ENCODE results near the gene EXD1. TPM values are rescaled to one million over a fixed set of nuclear protein-coding genes. Genes with fewer than 3 reads are reported as not detected.

EXD1 gene
- total RNA-seq, 1 donor from 2014 or later = not detected

DNA sequence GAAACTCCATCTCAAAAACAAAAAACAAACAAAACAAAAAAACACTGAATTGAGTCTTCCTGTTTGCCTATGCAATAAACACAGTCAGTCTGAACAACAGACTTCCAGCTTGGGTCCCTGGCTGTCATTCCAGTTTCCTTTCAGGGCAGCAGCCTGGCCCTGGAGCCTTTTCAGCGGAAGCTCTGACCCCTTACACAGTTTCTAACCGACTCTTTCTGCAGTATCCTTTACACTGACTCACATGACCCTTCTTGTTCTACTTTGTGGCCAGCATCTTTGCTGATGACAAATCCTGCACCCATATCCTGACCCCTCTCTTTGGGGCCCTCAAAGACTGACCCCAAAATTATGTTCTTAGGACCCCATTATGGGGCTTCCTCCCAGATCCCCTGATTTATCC lies 76.1 kb downstream of the EXD1 start:
- Mint-ChIP-seq H3K9me3 (peaks cover 2% of the 10 kb centered on the region), H3K4me3 (no peak overlapping the region), H3K27me3 (ENCODE audit: low read depth) (no peaks in the 10 kb centered on the region), H3K4me1 (peaks cover 5% of the 10 kb centered on the region), H3K36me3 (ENCODE audit: low read depth) (no peaks in the 10 kb centered on the region), H3K27ac (ENCODE audit: unreplicated experiment) (peak overlapping the region; percentile 95)
- TF ChIP-seq, protein P1, sequence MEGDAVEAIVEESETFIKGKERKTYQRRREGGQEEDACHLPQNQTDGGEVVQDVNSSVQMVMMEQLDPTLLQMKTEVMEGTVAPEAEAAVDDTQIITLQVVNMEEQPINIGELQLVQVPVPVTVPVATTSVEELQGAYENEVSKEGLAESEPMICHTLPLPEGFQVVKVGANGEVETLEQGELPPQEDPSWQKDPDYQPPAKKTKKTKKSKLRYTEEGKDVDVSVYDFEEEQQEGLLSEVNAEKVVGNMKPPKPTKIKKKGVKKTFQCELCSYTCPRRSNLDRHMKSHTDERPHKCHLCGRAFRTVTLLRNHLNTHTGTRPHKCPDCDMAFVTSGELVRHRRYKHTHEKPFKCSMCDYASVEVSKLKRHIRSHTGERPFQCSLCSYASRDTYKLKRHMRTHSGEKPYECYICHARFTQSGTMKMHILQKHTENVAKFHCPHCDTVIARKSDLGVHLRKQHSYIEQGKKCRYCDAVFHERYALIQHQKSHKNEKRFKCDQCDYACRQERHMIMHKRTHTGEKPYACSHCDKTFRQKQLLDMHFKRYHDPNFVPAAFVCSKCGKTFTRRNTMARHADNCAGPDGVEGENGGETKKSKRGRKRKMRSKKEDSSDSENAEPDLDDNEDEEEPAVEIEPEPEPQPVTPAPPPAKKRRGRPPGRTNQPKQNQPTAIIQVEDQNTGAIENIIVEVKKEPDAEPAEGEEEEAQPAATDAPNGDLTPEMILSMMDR (conservative IDR thresholded peaks at IDR 0.05) = no peak
- DNase-seq (ENCODE audit: low read depth, low spot score) = no peak

DNA sequence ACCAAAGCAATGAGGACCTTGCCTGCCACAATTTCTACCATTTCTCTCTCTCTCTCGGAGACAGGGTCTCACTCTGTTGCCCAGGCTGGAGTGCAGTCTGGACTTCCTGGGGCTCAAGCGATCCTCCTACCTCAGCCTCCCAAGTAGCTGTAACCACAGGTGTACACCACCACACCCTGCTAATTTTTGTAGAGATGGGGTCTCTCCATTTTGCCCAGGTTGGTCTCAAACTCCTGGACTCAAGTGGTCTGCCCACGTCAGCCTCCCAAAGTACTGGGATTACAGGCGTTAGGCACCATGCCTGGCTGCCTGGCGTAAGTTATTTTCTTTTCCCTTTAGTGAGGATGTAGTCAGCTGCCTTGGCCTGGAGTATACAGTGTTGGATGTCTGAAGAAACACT lies 76.8 kb downstream of the EXD1 start:
- Mint-ChIP-seq H3K27me3 (ENCODE audit: low read depth) (no peaks in the 10 kb centered on the region), H3K27ac (ENCODE audit: unreplicated experiment) (no peak overlapping the region), H3K9me3 (peaks cover 2% of the 10 kb centered on the region), H3K36me3 (ENCODE audit: low read depth) (no peaks in the 10 kb centered on the region), H3K4me1 (peaks cover 5% of the 10 kb centered on the region), H3K4me3 (no peak overlapping the region)
- TF ChIP-seq, protein P1 (conservative IDR thresholded peaks at IDR 0.05) = no peak
- DNase-seq (ENCODE audit: low read depth, low spot score) = no peak

GRCh38 chr15:41151451-41152005 lies 79.0 kb downstream of the EXD1 start:
- Mint-ChIP-seq H3K4me3 (no peak overlapping the region), H3K4me1 (peaks cover 5% of the 10 kb centered on the region), H3K9me3 (peaks cover 2% of the 10 kb centered on the region), H3K27me3 (ENCODE audit: low read depth) (no peaks in the 10 kb centered on the region), H3K36me3 (ENCODE audit: low read depth) (no peaks in the 10 kb centered on the region), H3K27ac (ENCODE audit: unreplicated experiment) (no peak overlapping the region)
- TF ChIP-seq, protein P1 (conservative IDR thresholded peaks at IDR 0.05) = no peak
- no peak for DNase-seq (ENCODE audit: low read depth, low spot score)

- no peak overlapping the region for H3K4me3 Mint-ChIP-seq
- TF ChIP-seq, protein P1 (conservative IDR thresholded peaks at IDR 0.05) = no peak
- DNase-seq (ENCODE audit: low read depth, low spot score) = no peak
- no peak overlapping the region for H3K27ac Mint-ChIP-seq (ENCODE audit: unreplicated experiment)
- no peaks in the 10 kb centered on the region for H3K36me3 Mint-ChIP-seq (ENCODE audit: low read depth)
- H3K27me3 Mint-ChIP-seq (ENCODE audit: low read depth) = no peaks in the 10 kb centered on the region
- peaks cover 2% of the 10 kb centered on the region for H3K9me3 Mint-ChIP-seq
- peaks cover 5% of the 10 kb centered on the region for H3K4me1 Mint-ChIP-seq
These were observed 80.3 kb downstream of the EXD1 start for GRCh38 chr15:41150279-41150678.

GRCh38 chr15:41148065-41148464 lies 82.5 kb downstream of the EXD1 start:
- no peaks in the 10 kb centered on the region for H3K36me3 Mint-ChIP-seq (ENCODE audit: low read depth)
- DNase-seq (ENCODE audit: low read depth, low spot score) = no peak
- no peak overlapping the region for H3K4me3 Mint-ChIP-seq
- no peaks in the 10 kb centered on the region for H3K27me3 Mint-ChIP-seq (ENCODE audit: low read depth)
- no peaks in the 10 kb centered on the region for H3K4me1 Mint-ChIP-seq
- H3K27ac Mint-ChIP-seq (ENCODE audit: unreplicated experiment) = no peak overlapping the region
- H3K9me3 Mint-ChIP-seq = no peaks in the 10 kb centered on the region
- TF ChIP-seq, protein P1 (conservative IDR thresholded peaks at IDR 0.05) = no peak
